Brain microvascular endothelial cell (primary cell): Measurements from ENCODE around the gene COL16A1.

Experiments
- DNase-seq: peaks from one replicate; pipeline ENCODE4 v3.0.0-alpha.2; 2020
- H3K27ac ChIP-seq: fragments of 250-450 bp; sonication (Bioruptor Pico); 2 replicates; pipeline ENCODE4 v1.5.1; 2020; ENCODE audit warnings: mild to moderate bottlenecking, moderate library complexity
- H3K27me3 ChIP-seq: fragments of 250-450 bp; sonication (Bioruptor Pico); replicated peaks from 2 replicates; pipeline ENCODE4 v1.5.1; 2020; ENCODE audit warnings: mild to moderate bottlenecking
- H3K36me3 ChIP-seq: fragments of 250-450 bp; sonication (Bioruptor Pico); replicated peaks from 2 replicates; pipeline ENCODE4 v1.5.1; 2020; ENCODE audit warnings: mild to moderate bottlenecking
- H3K4me3 ChIP-seq: 2 replicates; pipeline ENCODE4 v1.5.1; 2011; ENCODE audit warnings: low read depth, mild to moderate bottlenecking, control low read depth, low read length, moderate library complexity
- CTCF ChIP-seq: IDR thresholded peaks from 2 replicates; pipeline ENCODE4 v1.5.1; 2011; ENCODE audit warnings: low read depth, mild to moderate bottlenecking, moderate library complexity, low read length, control low read depth, inconsistent platforms; ENCODE audit errors: missing control alignments
- in situ Hi-C: cut with HindIII; loops from 2 replicates; pipeline ENCODE4 v1.10.0; 2017; ENCODE audit warnings: low sequenced_read_pairs, low pct_ligation_motif_present

The COL16A1 gene

GRCh38 chr1:31672986-31673385 lies 30.8 kb downstream of the COL16A1 start:
- Histone ChIP-seq H3K36me3 (no peaks in the 10 kb centered on the region), H3K27ac (no peak overlapping the region), H3K27me3 (no peaks in the 10 kb centered on the region), H3K4me3 (no peak overlapping the region)
- DNase-seq: no peak
- in situ Hi-C loops: no loop called here
- TF ChIP-seq CTCF: no peak

GRCh38 chr1:31671561-31672201 lies 32.1 kb downstream of the COL16A1 start:
- Histone ChIP-seq H3K27ac (no peak overlapping the region), H3K4me3 (no peak overlapping the region), H3K36me3 (no peaks in the 10 kb centered on the region), H3K27me3 (no peaks in the 10 kb centered on the region)
- DNase-seq: no peak
- TF ChIP-seq CTCF: no peak
- in situ Hi-C loops: no loop called here

- no peaks in the 10 kb centered on the region for H3K27me3 ChIP-seq
- no peak for TF ChIP-seq CTCF
- in situ Hi-C loops: no loop called here
- H3K4me3 ChIP-seq: no peak overlapping the region
- no peak for DNase-seq
- no peaks in the 10 kb centered on the region for H3K36me3 ChIP-seq
- H3K27ac ChIP-seq: no peak overlapping the region
Observed at GRCh38 chr1:31671147-31671546, 32.7 kb downstream of the COL16A1 start.

GRCh38 chr1:31670593-31670964 lies 33.2 kb downstream of the COL16A1 start:
- Histone ChIP-seq H3K27me3 (no peaks in the 10 kb centered on the region), H3K36me3 (no peaks in the 10 kb centered on the region), H3K4me3 (no peak overlapping the region), H3K27ac (no peak overlapping the region)
- in situ Hi-C loops: no loop called here
- no peak for TF ChIP-seq CTCF
- no peak for DNase-seq

- H3K4me3 ChIP-seq: peak overlapping the region; percentile 12
- H3K36me3 ChIP-seq: no peaks in the 10 kb centered on the region
- peak; percentile 56 for TF ChIP-seq CTCF
- DNase-seq: peak; percentile 22
- in situ Hi-C loops: no loop called here
- no peaks in the 10 kb centered on the region for H3K27me3 ChIP-seq
- H3K27ac ChIP-seq: no peak overlapping the region
Observed at GRCh38 chr1:31669786-31670592, 33.8 kb downstream of the COL16A1 start.
